Tibial nerve (tissue), 4 donors: ENCODE results near the gene KRTAP5-6. TPM values are rescaled to one million over a fixed set of nuclear protein-coding genes. Genes with fewer than 3 reads are reported as not detected.

Source experiments
- DNase-seq, 2 donors: peaks; one replicate each; pipeline ENCODE4 v3.0.0-alpha.2; 2019; ENCODE audit warnings: low spot score in 2 of 2
- H3K27ac ChIP-seq, 4 donors: fragments of 200-600 bp; sonication (generic) in 3 of 4; one replicate each; pipeline ENCODE4 v1.5.1; 2017 to 2019; ENCODE audit warnings: mild to moderate bottlenecking in 1 of 4
- H3K27me3 ChIP-seq, 2 donors: fragments of 200-600 bp; sonication (generic) in 1 of 2; one replicate each; pipeline versions ENCODE4 v1.5.1 to v1.6.0; 2017 to 2019
- H3K36me3 ChIP-seq, 3 donors: fragments of 200-600 bp; sonication (generic); one replicate each; pipeline ENCODE4 v1.5.1; 2018 to 2019
- H3K4me1 ChIP-seq, 4 donors: fragments of 200-600 bp; sonication (generic) in 3 of 4; one replicate each; pipeline ENCODE4 v1.5.1; 2017 to 2019
- H3K4me3 ChIP-seq, 4 donors: fragments of 200-600 bp; sonication (generic) in 3 of 4; one replicate each; pipeline ENCODE4 v1.5.1; 2017 to 2019; ENCODE audit warnings: mild to moderate bottlenecking in 1 of 4, moderate library complexity in 1 of 4
- H3K9me3 ChIP-seq, 4 donors: fragments of 200-600 bp; sonication (generic) in 3 of 4; one replicate each; pipeline ENCODE4 v1.5.1; 2017 to 2019
- EP300 ChIP-seq, 2 donors: sonication (generic); formaldehyde crosslinking; IDR thresholded peaks; one replicate each; pipeline ENCODE4 v1.6.1; 2017; ENCODE audit warnings: antibody characterized with exemption in 2 of 2, mild to moderate bottlenecking in 1 of 2
- POLR2A ChIP-seq, 2 donors: fragments of 450-650 bp; IDR thresholded peaks; one replicate each; pipeline ENCODE4 v1.6.1; 2017; ENCODE audit warnings: antibody characterized with exemption in 2 of 2, mild to moderate bottlenecking in 2 of 2, moderate library complexity in 2 of 2
- WGBS, 2 donors: methylation state at CpG; one replicate each; pipeline ENCODE4 v1.1.5; 2018; 5-methylcytosine and 5-hydroxymethylcytosine counted together
- total RNA-seq, 4 donors: library from RNA; depleted of rRNA; stranded (reverse); fragments of >200 nt; gene quantifications; one replicate each; pipeline ENCODE4 v1.1.0, GENCODE V29; 2016
- TF ChIP-seq, protein P1 (sequence below), 5 experiments: fragments of 200-600 bp in 3 of 5; fragments of 450-650 bp in 2 of 5; sonication (generic) in 3 of 5; IDR thresholded peaks; one replicate each; pipeline ENCODE4 v1.5.1; 2016 to 2019; ENCODE audit warnings: antibody characterized with exemption in 5 of 5, mild to moderate bottlenecking in 3 of 5, moderate library complexity in 2 of 5

Gene KRTAP5-6
- total RNA-seq, 4 donors from 2014 or later = not detected

DNA sequence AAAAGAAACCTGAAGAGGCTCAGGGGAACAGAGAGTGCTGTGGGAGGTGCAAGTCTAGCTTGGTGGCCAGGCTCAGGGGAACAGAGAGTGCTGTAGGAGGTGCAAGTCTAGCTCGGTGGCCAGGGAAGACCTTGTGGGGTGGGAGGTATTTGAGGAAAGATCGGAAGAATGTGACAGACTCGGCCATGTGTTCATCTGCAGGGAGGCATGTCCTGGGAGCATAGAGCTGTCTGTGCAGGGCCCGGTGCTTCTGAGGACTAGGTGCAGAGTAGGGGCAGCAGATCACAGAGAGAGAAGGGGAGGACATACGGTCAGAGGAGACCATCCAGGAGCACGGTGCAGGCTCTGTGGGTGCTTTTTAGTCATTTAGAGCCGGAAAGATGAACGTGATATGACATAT lies 42.6 kb downstream of the KRTAP5-6 start:
- TF ChIP-seq, protein P1, sequence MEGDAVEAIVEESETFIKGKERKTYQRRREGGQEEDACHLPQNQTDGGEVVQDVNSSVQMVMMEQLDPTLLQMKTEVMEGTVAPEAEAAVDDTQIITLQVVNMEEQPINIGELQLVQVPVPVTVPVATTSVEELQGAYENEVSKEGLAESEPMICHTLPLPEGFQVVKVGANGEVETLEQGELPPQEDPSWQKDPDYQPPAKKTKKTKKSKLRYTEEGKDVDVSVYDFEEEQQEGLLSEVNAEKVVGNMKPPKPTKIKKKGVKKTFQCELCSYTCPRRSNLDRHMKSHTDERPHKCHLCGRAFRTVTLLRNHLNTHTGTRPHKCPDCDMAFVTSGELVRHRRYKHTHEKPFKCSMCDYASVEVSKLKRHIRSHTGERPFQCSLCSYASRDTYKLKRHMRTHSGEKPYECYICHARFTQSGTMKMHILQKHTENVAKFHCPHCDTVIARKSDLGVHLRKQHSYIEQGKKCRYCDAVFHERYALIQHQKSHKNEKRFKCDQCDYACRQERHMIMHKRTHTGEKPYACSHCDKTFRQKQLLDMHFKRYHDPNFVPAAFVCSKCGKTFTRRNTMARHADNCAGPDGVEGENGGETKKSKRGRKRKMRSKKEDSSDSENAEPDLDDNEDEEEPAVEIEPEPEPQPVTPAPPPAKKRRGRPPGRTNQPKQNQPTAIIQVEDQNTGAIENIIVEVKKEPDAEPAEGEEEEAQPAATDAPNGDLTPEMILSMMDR (IDR thresholded peaks at IDR 0.05) = no peak
- TF ChIP-seq POLR2A (IDR thresholded peaks at IDR 0.05) (no peak), EP300 (IDR thresholded peaks at IDR 0.05) (no peak)
- no peak for DNase-seq
- WGBS, 2 donors = 69 to 70% methylated on average over 8 of the region's 8 CpGs

DNA sequence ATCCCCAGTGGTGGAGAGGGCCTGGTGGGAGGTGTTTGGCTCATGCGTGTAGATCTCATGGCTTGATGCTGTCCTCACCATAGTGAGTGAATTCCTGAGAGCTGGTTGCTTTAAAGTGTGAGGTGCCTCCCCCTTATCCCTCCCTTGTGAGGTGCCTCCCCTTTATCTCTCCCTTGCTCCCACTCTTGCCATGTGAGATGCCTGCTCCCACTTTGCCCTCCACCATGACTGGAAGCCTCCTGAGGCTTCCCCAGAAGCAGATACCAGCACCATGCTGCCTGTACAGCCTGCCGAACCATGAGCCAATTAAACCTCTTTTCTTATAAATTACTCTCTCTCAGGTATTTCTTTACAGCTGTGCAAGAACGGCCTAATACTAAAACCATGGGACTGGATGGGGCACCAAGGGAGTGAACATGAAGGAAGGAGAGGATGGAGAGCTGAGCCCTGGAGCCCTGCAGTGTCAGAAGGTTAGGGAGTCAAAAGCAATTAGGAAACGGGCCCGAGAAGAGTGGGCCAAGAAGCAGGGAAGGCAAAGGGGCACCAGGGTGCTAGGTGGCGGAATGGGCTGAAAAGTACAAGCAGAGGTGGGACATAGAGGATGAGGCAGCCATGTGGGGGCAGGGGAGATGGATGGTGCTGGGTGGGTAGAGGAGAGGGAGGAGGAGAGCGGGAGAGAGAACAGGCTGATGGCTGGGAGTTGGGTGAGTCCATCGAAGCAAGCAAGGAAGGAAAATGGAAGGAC lies 44.0 kb downstream of the KRTAP5-6 start:
- DNase-seq = no peak
- 77 to 79% methylated on average over 8 of the region's 8 CpGs for WGBS, 2 donors
- Histone ChIP-seq H3K36me3 (no peaks in the 10 kb centered on the region), H3K4me1 (peaks cover 0 to 19% (median 4%) of the 10 kb centered on the region in 4 donors), H3K4me3 (no peak overlapping the region), H3K9me3 (peaks cover 0 to 22% (median 5%) of the 10 kb centered on the region in 4 donors), H3K27me3 (peaks cover 0 to 12% of the 10 kb centered on the region in 2 donors), H3K27ac (no peak overlapping the region)
- TF ChIP-seq POLR2A (IDR thresholded peaks at IDR 0.05) (no peak), EP300 (IDR thresholded peaks at IDR 0.05) (no peak)
- TF ChIP-seq, protein P1 (IDR thresholded peaks at IDR 0.05) = no peak

More for the DNA sequence above, 42.6 kb downstream of the KRTAP5-6 start:
- H3K27ac ChIP-seq = no peak overlapping the region
- H3K4me1 ChIP-seq = peaks cover 0 to 11% (median 3%) of the 10 kb centered on the region in 4 donors
- H3K36me3 ChIP-seq = no peaks in the 10 kb centered on the region
- no peak overlapping the region for H3K4me3 ChIP-seq
- H3K9me3 ChIP-seq = peaks cover 0 to 25% (median 5%) of the 10 kb centered on the region in 4 donors
- H3K27me3 ChIP-seq = peaks cover 0 to 26% of the 10 kb centered on the region in 2 donors

DNA sequence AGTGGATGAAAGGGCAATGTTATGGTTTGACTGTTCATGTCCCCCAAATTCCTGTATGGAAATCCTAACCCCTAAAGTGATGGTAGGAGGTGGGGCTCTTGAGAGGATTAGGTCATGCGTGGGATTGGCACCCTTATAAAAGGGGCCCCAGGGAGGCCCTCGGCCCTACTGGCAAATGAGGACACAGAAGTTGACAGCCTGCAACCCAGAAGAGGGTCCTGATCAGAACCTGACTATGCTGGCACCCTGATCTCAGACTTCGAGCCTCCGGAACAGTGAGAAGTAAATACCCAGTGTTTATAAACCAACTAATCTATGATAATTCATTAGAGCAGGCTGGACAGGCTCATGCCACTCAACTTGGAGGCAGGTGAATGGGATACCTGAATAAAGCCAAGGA lies 44.7 kb downstream of the KRTAP5-6 start:
- peaks cover 0 to 4% of the 10 kb centered on the region in 2 donors for H3K27me3 ChIP-seq
- H3K4me1 ChIP-seq = peaks cover 0 to 20% (median 4%) of the 10 kb centered on the region in 4 donors
- peaks cover 0 to 3% (median 0%) of the 10 kb centered on the region in 3 donors for H3K36me3 ChIP-seq
- 84 to 90% methylated on average over 4 of the region's 4 CpGs for WGBS, 2 donors
- no peak overlapping the region for H3K4me3 ChIP-seq
- no peak overlapping the region for H3K27ac ChIP-seq
- TF ChIP-seq POLR2A (IDR thresholded peaks at IDR 0.05) (no peak), EP300 (IDR thresholded peaks at IDR 0.05) (no peak)
- TF ChIP-seq, protein P1 (IDR thresholded peaks at IDR 0.05) = no peak
- H3K9me3 ChIP-seq = peaks cover 0 to 15% (median 4%) of the 10 kb centered on the region in 4 donors
- no peak for DNase-seq

DNA sequence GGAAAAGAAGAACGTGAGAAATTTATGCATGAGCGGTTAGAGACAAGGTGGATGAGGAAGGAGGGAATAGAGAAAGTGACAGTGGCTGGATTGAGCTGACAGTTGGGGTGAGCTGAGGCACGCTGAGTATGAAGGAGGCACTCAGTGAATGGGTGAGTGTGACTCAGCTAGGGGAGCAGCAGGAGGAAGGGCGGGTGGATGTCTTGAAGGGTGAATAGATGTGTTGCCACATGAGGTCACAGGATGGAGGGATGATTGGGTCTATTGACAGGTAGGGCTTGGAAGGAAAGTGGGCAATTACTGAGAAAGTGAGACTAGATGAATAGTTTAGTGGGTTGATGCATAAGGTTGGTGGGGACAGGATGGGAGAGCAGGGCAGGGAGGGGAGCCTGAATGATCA lies 45.4 kb downstream of the KRTAP5-6 start:
- TF ChIP-seq EP300 (IDR thresholded peaks at IDR 0.05) (no peak), POLR2A (IDR thresholded peaks at IDR 0.05) (no peak)
- TF ChIP-seq, protein P1 (IDR thresholded peaks at IDR 0.05) = no peak
- H3K27ac ChIP-seq = no peak overlapping the region
- H3K36me3 ChIP-seq = peaks cover 0 to 6% (median 0%) of the 10 kb centered on the region in 3 donors
- H3K4me1 ChIP-seq = peaks cover 0 to 23% (median 4%) of the 10 kb centered on the region in 4 donors
- WGBS, 2 donors = 83 to 84% methylated on average over 4 of the region's 4 CpGs
- no peaks in the 10 kb centered on the region for H3K27me3 ChIP-seq
- peaks cover 0 to 8% (median under 1%) of the 10 kb centered on the region in 4 donors for H3K9me3 ChIP-seq
- H3K4me3 ChIP-seq = no peak overlapping the region
- no peak for DNase-seq
